ENCODE results near the gene RIPK1. TPM values are rescaled to one million over a fixed set of nuclear protein-coding genes. Genes with fewer than 3 reads are reported as not detected.
"Not testable (repeated sequence)": the region's sequence is repeated elsewhere in the genome, so short reads cannot be mapped to it uniquely, and the experiment has no call there.

Gene RIPK1
- total RNA-seq, 1 experiment from 2014 or later: 11.6 TPM

GRCh38 chr6:3022765-3023662 is 45.3 kb upstream of the RIPK1 start:
- Mint-ChIP-seq H3K9me3 (ENCODE audit: low read depth, unreplicated experiment) (peaks cover 4% of the 10 kb centered on the region), H3K27me3 (ENCODE audit: unreplicated experiment) (no peaks in the 10 kb centered on the region), H3K36me3 (ENCODE audit: insufficient read depth, unreplicated experiment) (no peaks in the 10 kb centered on the region), H3K27ac (ENCODE audit: unreplicated experiment) (peak overlapping the region; percentile 85), H3K4me3 (ENCODE audit: low read depth, unreplicated experiment) (no peak overlapping the region), H3K4me1 (ENCODE audit: low read depth, unreplicated experiment) (peaks cover 10% of the 10 kb centered on the region)
- no peak for DNase-seq
- intact Hi-C loops (cut with micrococcal nuclease; ENCODE audit: unreplicated experiment): no loop called here
- BruUV-seq (replicated peaks): no TSS peak
- CTCF ChIA-PET: no interaction called here
- TF ChIP-seq CTCF (IDR thresholded peaks at IDR 0.05; ENCODE audit: unreplicated experiment): no peak

- intact Hi-C loops (cut with micrococcal nuclease; ENCODE audit: unreplicated experiment): no loop called here
- Mint-ChIP-seq H3K27me3 (ENCODE audit: unreplicated experiment) (no peaks in the 10 kb centered on the region), H3K36me3 (ENCODE audit: insufficient read depth, unreplicated experiment) (no peaks in the 10 kb centered on the region), H3K4me3 (ENCODE audit: low read depth, unreplicated experiment) (no peak overlapping the region), H3K9me3 (ENCODE audit: low read depth, unreplicated experiment) (peaks cover 4% of the 10 kb centered on the region), H3K4me1 (ENCODE audit: low read depth, unreplicated experiment) (peaks cover 10% of the 10 kb centered on the region), H3K27ac (ENCODE audit: unreplicated experiment) (peak overlapping the region; percentile 85)
- peak; percentile 66 for DNase-seq
- TF ChIP-seq CTCF (IDR thresholded peaks at IDR 0.05; ENCODE audit: unreplicated experiment): no peak
- CTCF ChIA-PET: no interaction called here
- no TSS peak for BruUV-seq (replicated peaks)
Measured at GRCh38 chr6:3023663-3024483, 44.4 kb upstream of the RIPK1 start.

DNA sequence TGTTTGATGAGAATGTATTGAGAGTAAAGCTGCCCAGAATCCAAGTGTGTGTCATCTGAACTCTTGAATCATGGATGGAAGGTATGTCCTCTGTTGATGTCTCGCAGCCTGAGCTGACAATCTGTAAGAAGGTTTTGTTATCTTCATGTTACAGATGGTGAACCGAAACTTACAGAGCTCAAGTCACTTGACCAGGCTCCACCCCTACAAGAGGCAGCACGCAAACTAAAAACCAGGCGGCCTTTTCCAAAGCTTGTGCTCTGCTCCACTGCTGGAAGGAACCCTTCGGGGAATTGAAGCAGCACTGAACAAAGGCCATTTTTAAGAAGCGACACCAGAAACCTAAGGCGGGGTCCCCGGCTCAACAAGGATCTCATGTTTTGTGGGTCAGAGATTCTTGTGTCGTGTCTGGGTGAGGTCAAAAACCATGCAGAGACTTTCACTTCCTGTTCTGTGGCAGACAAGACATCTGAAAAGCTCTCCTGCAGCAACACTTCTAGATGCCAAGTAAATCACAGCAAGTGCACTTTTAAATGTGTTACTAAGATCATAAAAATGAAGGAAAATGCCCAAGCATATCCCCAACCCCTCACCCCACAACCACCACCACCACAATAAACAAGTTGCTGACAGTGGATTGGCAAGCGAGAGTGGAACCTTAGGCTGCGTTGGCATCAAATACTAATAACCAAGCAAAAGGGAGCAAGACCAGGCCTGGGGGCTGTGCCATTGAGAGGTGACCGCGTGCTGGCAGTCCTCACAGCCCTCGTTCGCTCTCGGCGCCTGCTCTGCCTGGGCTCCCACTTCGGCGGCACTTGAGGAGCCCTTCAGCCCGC is 41.3 kb upstream of the RIPK1 start:
- Mint-ChIP-seq H3K27me3 (ENCODE audit: unreplicated experiment) (no peaks in the 10 kb centered on the region), H3K9me3 (ENCODE audit: low read depth, unreplicated experiment) (peaks cover 4% of the 10 kb centered on the region), H3K4me1 (ENCODE audit: low read depth, unreplicated experiment) (peaks cover 10% of the 10 kb centered on the region), H3K27ac (ENCODE audit: unreplicated experiment) (no peak overlapping the region), H3K4me3 (ENCODE audit: low read depth, unreplicated experiment) (no peak overlapping the region), H3K36me3 (ENCODE audit: insufficient read depth, unreplicated experiment) (no peaks in the 10 kb centered on the region)
- intact Hi-C loops (cut with micrococcal nuclease; ENCODE audit: unreplicated experiment): no loop called here
- BruUV-seq (replicated peaks): no TSS peak
- DNase-seq: no peak
- CTCF ChIA-PET: no interaction called here
- TF ChIP-seq CTCF (IDR thresholded peaks at IDR 0.05; ENCODE audit: unreplicated experiment): no peak

GRCh38 chr6:3028156-3028555 is 40.1 kb upstream of the RIPK1 start:
- H3K27ac Mint-ChIP-seq (ENCODE audit: unreplicated experiment); H3K9me3 Mint-ChIP-seq (ENCODE audit: low read depth, unreplicated experiment); BruUV-seq (replicated peaks); CTCF ChIA-PET; intact Hi-C loops (cut with micrococcal nuclease; ENCODE audit: unreplicated experiment); H3K36me3 Mint-ChIP-seq (ENCODE audit: insufficient read depth, unreplicated experiment); H3K4me3 Mint-ChIP-seq (ENCODE audit: low read depth, unreplicated experiment); DNase-seq; H3K27me3 Mint-ChIP-seq (ENCODE audit: unreplicated experiment); H3K4me1 Mint-ChIP-seq (ENCODE audit: low read depth, unreplicated experiment): not testable (repeated sequence)

Measured in Calu3 (cell line).